GM23338 (cell line): Measurements from ENCODE around the gene SMAD3.

ENCODE experiments used
- CREB1 ChIP-seq: fragments of 250-450 bp; sonication (Bioruptor Pico); IDR thresholded peaks from 2 replicates; pipeline ENCODE4 v1.5.0; 2020; ENCODE audit warnings: low read depth, mild to moderate bottlenecking, moderate library complexity
- CTCF ChIP-seq, 2 experiments: fragments of 200-600 bp in 1 of 2; sonication (generic) in 1 of 2; conservative IDR thresholded peaks; 2 replicates each; pipeline versions ENCODE4 v1.5.1 to v1.6.1; 2016 to 2017; ENCODE audit warnings: antibody characterized with exemption in 2 of 2, low read depth in 2 of 2, mild to moderate bottlenecking in 2 of 2, moderate library complexity in 1 of 2
- EZH2 ChIP-seq: fragments of 200-600 bp; sonication (generic); IDR thresholded peaks from one replicate; pipeline ENCODE4 v1.8.0; 2017; ENCODE audit warnings: antibody characterized with exemption, mild to moderate bottlenecking, low read depth; ENCODE audit not compliant: unreplicated experiment
- EZH2phosphoT487 ChIP-seq: fragments of 200-600 bp; sonication (generic); IDR thresholded peaks from one replicate; pipeline ENCODE4 v1.8.1; 2018; ENCODE audit warnings: antibody characterized with exemption; ENCODE audit not compliant: unreplicated experiment
- JUNB ChIP-seq: IDR thresholded peaks from one replicate; pipeline ENCODE4 v1.6.1; 2016; ENCODE audit warnings: antibody characterized with exemption; ENCODE audit not compliant: unreplicated experiment
- NANOG ChIP-seq: IDR thresholded peaks from 2 replicates; pipeline ENCODE4 v1.6.1; 2016; ENCODE audit warnings: antibody characterized with exemption, borderline replicate concordance
- POLR2AphosphoS5 ChIP-seq: IDR thresholded peaks from 2 replicates; pipeline ENCODE4 v1.6.1; 2016; ENCODE audit warnings: antibody characterized with exemption, low read depth
- REST ChIP-seq: IDR thresholded peaks from one replicate; pipeline ENCODE4 v1.6.1; 2018; ENCODE audit warnings: antibody characterized with exemption; ENCODE audit not compliant: unreplicated experiment
- STAT1 ChIP-seq: IDR thresholded peaks from one replicate; pipeline ENCODE4 v1.6.1; 2016; ENCODE audit warnings: antibody characterized with exemption; ENCODE audit not compliant: unreplicated experiment
- ZNF331 ChIP-seq: fragments of 250-450 bp; sonication (Bioruptor Pico); IDR thresholded peaks from 2 replicates; pipeline ENCODE4 v1.5.0; 2020; ENCODE audit warnings: low read depth, mild to moderate bottlenecking, moderate library complexity

GRCh38 chr15:67164401-67164791 lies 99.0 kb downstream of the SMAD3 start:
- TF ChIP-seq CTCF (conservative IDR thresholded peaks at IDR 0.05; ENCODE audit: low read depth in 2 of 2) (no peak), EZH2 (no peak), CREB1 (CRISPR knock-in tag) (no peak), EZH2phosphoT487 (no peak), STAT1 (no peak), REST (no peak), POLR2AphosphoS5 (no peak), NANOG (no peak), ZNF331 (CRISPR knock-in tag) (no peak), JUNB (no peak)
